Uterus (tissue), 4 donors: ENCODE data around the gene GNPDA2. TPM values are rescaled to one million over a fixed set of nuclear protein-coding genes. Genes with fewer than 3 reads are reported as not detected.

Experiments
- DNase-seq, 2 donors: peaks; one replicate each; pipeline ENCODE4 v3.0.0-alpha.2; 2019 to 2020
- H3K27ac ChIP-seq, 2 donors: fragments of 200-600 bp; sonication (generic); 1 replicate in 1 of 2; 2 replicates in 1 of 2; pipeline ENCODE4 v1.5.1; 2016 to 2018
- H3K27me3 ChIP-seq, 2 donors: fragments of 200-600 bp; sonication (generic); one replicate each; pipeline ENCODE4 v1.5.1; 2018 to 2019; ENCODE audit warnings: control low read depth in 1 of 2
- H3K36me3 ChIP-seq, 2 donors: fragments of 200-600 bp; sonication (generic); one replicate each; pipeline ENCODE4 v1.5.1; 2019; ENCODE audit warnings: control low read depth in 1 of 2
- H3K4me1 ChIP-seq, 2 donors: fragments of 200-600 bp; sonication (generic); one replicate each; pipeline ENCODE4 v1.5.1; 2018 to 2019; ENCODE audit warnings: control low read depth in 1 of 2
- H3K4me3 ChIP-seq, 2 donors: fragments of 200-600 bp; sonication (generic); 1 replicate in 1 of 2; 2 replicates in 1 of 2; pipeline ENCODE4 v1.5.1; 2018 to 2019; ENCODE audit warnings: mild to moderate bottlenecking in 1 of 2
- H3K9me3 ChIP-seq, 2 donors: fragments of 200-600 bp; sonication (generic); one replicate each; pipeline ENCODE4 v1.5.1; 2019; ENCODE audit warnings: control low read depth in 1 of 2
- POLR2A ChIP-seq, 2 donors: fragments of 450-650 bp; IDR thresholded peaks; one replicate each; pipeline ENCODE4 v1.6.1; 2016; ENCODE audit warnings: antibody characterized with exemption in 2 of 2, mild to moderate bottlenecking in 1 of 2, moderate library complexity in 1 of 2
- intact Hi-C: fragments of 100-400 bp; cut with DNase I; formaldehyde crosslinking; loops from one replicate; pipeline ENCODE4 v1.15.1; 2023; ENCODE audit warnings: low total_unique reads
- total RNA-seq, 4 donors: library from RNA; depleted of rRNA in 3 of 4; stranded (reverse); fragments of >200 nt in 3 of 4; gene quantifications; one replicate each; pipeline versions ENCODE4 v1.1.0 to v1.2.4, GENCODE V29; 2014 to 2023
- TF ChIP-seq, protein P1 (sequence below), 4 experiments: fragments of 200-600 bp in 2 of 4; fragments of 450-650 bp in 2 of 4; sonication (generic) in 2 of 4; IDR thresholded peaks; one replicate each; pipeline ENCODE4 v1.5.1; 2016 to 2019; ENCODE audit warnings: antibody characterized with exemption in 4 of 4, mild to moderate bottlenecking in 2 of 4, moderate library complexity in 1 of 4
- donor health status: DM: yes; HTN: yes; CAD: no.

The GNPDA2 gene
- total RNA-seq, 4 donors from 2014 or later = 5.9 to 53.6 (median 22.5) TPM

DNA sequence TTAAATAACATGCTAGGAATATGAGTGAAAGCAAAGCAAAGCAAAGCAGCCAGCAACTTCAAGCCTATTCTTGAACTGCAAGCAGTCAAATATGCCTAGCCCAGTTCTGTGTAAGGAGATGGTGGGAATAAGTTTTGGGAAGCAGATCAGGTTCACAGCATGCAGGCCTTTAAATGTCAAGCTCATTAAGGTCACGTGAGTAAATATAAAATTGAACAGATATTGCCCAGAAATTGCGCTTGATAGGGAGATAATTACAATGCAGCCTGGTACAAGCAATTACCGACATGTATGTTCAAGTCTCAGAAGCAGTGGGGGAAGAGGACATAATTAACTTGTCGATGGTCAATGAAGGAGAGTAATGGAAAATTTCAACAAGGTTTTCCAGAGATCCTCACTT is 6.0 kb downstream of the GNPDA2 start:
- no peak for DNase-seq
- H3K4me3 ChIP-seq = no peak overlapping the region
- intact Hi-C loops = no loop called here
- H3K36me3 ChIP-seq = no peaks in the 10 kb centered on the region
- no peak overlapping the region for H3K27ac ChIP-seq
- no peaks in the 10 kb centered on the region for H3K27me3 ChIP-seq
- H3K4me1 ChIP-seq = no peaks in the 10 kb centered on the region
- no peaks in the 10 kb centered on the region for H3K9me3 ChIP-seq
- TF ChIP-seq, protein P1, sequence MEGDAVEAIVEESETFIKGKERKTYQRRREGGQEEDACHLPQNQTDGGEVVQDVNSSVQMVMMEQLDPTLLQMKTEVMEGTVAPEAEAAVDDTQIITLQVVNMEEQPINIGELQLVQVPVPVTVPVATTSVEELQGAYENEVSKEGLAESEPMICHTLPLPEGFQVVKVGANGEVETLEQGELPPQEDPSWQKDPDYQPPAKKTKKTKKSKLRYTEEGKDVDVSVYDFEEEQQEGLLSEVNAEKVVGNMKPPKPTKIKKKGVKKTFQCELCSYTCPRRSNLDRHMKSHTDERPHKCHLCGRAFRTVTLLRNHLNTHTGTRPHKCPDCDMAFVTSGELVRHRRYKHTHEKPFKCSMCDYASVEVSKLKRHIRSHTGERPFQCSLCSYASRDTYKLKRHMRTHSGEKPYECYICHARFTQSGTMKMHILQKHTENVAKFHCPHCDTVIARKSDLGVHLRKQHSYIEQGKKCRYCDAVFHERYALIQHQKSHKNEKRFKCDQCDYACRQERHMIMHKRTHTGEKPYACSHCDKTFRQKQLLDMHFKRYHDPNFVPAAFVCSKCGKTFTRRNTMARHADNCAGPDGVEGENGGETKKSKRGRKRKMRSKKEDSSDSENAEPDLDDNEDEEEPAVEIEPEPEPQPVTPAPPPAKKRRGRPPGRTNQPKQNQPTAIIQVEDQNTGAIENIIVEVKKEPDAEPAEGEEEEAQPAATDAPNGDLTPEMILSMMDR (IDR thresholded peaks at IDR 0.05) = no peak
- TF ChIP-seq POLR2A (IDR thresholded peaks at IDR 0.05) = no peak

DNA sequence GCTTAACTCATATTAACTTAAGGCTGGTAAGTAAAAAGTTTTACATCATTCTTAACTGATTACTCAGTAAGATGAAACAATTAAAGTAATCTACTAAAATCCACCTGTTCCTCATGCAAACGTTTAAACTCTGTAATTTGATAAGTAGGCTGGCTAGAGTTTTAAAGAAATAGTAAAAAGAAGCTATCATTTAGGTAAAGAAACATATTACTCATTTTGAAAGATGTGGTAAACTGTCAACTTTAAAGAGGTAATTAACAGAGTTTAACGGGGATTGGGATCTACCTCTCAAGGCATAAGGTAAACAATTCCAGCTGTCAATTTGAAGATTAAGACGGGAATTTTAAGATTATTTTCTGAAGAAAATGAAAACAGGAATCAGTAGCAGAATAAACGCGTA is 9.8 kb downstream of the GNPDA2 start:
- no peak for DNase-seq
- no peaks in the 10 kb centered on the region for H3K27me3 ChIP-seq
- intact Hi-C loops = no loop called here
- no peak overlapping the region for H3K27ac ChIP-seq
- no peaks in the 10 kb centered on the region for H3K4me1 ChIP-seq
- TF ChIP-seq, protein P1 (IDR thresholded peaks at IDR 0.05) = no peak
- TF ChIP-seq POLR2A (IDR thresholded peaks at IDR 0.05) = no peak
- no peaks in the 10 kb centered on the region for H3K9me3 ChIP-seq
- no peaks in the 10 kb centered on the region for H3K36me3 ChIP-seq
- no peak overlapping the region for H3K4me3 ChIP-seq

DNA sequence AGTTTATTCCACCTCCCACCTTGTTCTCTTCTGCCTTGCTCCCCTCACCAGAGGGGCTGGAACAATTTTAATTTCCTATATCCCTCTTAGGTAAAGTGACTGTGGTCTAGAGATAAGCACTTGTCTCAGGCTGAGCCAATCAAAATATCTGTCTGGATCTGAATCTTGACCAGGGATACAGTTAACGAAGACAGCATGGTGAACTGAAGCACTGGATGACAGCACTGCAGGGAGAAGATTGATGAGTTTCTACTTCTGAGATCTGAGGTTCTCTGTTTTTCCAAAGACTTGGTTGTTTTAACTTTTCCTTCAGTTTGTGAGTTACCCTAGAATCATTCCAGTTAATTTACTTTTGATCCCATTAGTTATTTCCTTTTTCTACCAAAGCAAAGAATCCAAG is 13.2 kb downstream of the GNPDA2 start:
- intact Hi-C loops = no loop called here
- Histone ChIP-seq H3K4me3 (no peak overlapping the region), H3K9me3 (no peaks in the 10 kb centered on the region), H3K4me1 (no peaks in the 10 kb centered on the region), H3K27ac (no peak overlapping the region), H3K27me3 (no peaks in the 10 kb centered on the region), H3K36me3 (no peaks in the 10 kb centered on the region)
- DNase-seq = no peak
- TF ChIP-seq, protein P1 (IDR thresholded peaks at IDR 0.05) = no peak

DNA sequence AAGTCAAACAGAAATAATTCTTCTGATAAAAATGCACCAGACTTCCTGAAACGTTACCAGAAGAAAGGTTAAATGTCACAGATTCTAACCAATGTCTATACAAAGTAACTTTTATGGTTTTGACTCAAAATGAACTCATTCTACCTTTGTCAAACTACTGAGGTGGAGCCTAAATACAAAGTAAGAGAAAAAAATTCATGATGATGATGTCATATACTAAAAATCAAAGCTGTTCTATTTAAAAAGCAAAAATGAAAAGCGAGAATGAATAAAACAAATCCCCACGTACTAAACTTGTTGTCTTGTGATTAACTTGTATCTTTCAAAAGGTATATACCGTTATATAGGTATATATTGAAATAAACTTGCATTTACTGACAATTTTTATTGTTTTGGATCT is 21.7 kb downstream of the GNPDA2 start:
- no peak for DNase-seq
- intact Hi-C loops = no loop called here
- Histone ChIP-seq H3K27ac (no peak overlapping the region), H3K4me1 (no peaks in the 10 kb centered on the region), H3K36me3 (no peaks in the 10 kb centered on the region), H3K27me3 (no peaks in the 10 kb centered on the region), H3K9me3 (no peaks in the 10 kb centered on the region), H3K4me3 (no peak overlapping the region)
- TF ChIP-seq, protein P1 (IDR thresholded peaks at IDR 0.05) = no peak
- no peak for TF ChIP-seq POLR2A (IDR thresholded peaks at IDR 0.05)

DNA sequence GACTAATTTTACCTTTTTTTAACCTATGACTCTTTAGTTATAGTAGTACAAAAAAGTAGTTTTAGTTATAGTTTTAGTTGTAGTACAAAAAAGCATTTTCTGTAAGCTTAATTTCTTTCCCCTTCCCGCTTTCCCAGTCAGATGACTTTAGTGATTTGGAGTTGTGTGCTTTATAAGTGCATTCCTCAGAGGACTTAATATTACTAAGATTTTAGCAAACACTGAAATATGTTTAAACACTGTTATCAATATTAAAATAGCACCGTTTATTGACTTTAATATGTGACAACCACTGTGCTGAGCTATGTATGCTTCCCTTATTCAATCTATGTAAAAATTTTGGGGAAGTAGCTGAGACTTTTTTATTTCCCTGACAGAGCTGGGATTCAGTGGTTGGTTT is 25.3 kb downstream of the GNPDA2 start:
- Histone ChIP-seq H3K27ac (no peak overlapping the region), H3K9me3 (no peaks in the 10 kb centered on the region), H3K27me3 (no peaks in the 10 kb centered on the region), H3K4me1 (no peaks in the 10 kb centered on the region), H3K36me3 (no peaks in the 10 kb centered on the region), H3K4me3 (no peak overlapping the region)
- no peak for DNase-seq
- no peak for TF ChIP-seq POLR2A (IDR thresholded peaks at IDR 0.05)
- TF ChIP-seq, protein P1 (IDR thresholded peaks at IDR 0.05) = no peak
- intact Hi-C loops = no loop called here
